ENCODE measurements around the gene PTPRK. TPM values are rescaled to one million over a fixed set of nuclear protein-coding genes. Genes with fewer than 3 reads are reported as not detected.

The PTPRK gene
- polyA plus RNA-seq, 12 donors: 15.0 to 27.8 (median 21.1) TPM; not detected in 1

DNA sequence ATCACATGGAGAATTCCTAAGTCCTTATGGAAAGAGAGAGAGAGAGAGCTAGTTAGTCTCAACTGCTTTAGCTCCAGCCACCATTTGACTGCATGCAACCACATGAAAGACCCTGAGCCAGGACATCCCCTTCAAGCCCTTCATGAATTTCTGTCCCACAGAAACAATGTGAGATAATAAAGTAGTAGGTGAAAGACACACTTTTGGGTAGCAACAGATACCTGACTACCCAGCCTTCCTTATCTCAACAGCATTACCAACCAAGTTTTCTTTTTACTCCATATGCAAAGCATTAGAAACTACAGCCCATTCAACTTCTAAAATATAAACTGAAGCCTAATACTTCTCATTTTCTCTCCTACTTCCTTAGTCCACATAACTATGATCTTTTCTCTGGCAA is 596.4 kb downstream of the PTPRK start:
- no peak for DNase-seq

DNA sequence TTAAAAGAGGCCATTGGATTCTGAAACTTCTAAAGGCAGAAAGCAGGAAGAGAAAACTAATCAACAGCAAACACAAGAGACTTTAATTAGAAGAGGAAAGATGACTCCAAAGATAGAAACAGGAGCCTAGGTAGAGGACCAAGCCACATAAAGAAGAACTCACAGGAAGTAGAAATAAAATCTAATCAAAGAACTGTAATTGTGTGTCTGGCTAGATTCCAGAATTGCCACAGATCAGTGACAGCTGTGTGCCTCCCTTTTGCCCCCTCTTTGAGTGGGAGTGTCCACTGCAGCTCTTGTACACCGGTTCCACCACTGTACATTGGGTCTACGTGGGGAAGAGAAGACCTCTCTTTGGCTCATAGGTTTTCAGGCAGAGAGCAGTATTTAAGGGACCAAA is 597.3 kb downstream of the PTPRK start:
- DNase-seq: no peak

DNA sequence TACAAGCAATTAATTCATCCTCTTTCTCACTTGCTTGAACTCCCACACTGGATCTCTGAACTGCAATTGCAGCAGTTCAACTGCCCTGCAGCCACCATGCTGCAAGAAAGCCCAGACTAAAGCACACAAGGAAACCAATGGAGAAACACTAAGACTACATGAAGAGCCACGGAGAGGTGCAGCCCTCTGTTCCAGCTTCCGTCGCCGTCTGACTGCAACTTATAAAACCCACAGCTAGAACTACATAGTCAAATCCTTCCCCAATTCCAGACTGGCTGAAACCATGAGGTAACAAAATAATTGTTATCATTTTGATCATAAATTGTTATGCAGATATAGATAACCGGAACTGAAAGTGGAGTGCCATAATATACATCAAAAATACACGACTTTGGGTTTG is 598.4 kb downstream of the PTPRK start:
- DNase-seq: no peak

DNA sequence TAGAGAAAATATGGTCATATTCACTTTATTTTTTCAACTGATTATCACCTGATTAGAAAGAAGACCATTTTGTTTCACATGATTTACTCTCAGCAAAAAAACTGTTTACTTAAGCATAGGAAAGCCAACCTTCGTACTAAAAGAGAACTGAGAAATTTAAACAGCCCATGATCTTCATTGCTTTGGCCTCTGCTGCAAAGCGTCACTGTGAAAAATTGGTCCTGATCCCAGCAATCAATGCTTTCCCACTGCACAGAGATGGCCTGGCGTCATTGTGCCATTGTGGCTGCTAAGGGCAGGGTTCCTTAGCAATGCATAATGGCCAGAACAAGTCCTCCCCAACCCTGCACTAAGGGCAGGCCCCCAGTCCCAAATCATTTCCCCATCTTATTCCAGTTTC is 599.6 kb downstream of the PTPRK start:
- DNase-seq: no peak

All from muscle of arm (tissue), 12 donors.